H9 (cell line): ENCODE results near the gene TESK2. TPM values are rescaled to one million over a fixed set of nuclear protein-coding genes. Genes with fewer than 3 reads are reported as not detected.
A peak's percentile ranks its signal among the peaks of the same experiment; 100 is the strongest.

Source experiments
- DNase-seq: peaks from one replicate; pipeline ENCODE4 v3.0.0-alpha.2; 2017
- H2AFZ ChIP-seq: one replicate; pipeline ENCODE4 v1.6.1; 2013; ENCODE audit warnings: mild to moderate bottlenecking, low read length, control low read depth, moderate library complexity
- H2AK5ac ChIP-seq: 2 replicates; pipeline ENCODE4 v1.6.1; 2013; ENCODE audit warnings: low read length, control low read depth, mixed read lengths; ENCODE audit not compliant: insufficient read length
- H2BK120ac ChIP-seq: one replicate; pipeline ENCODE4 v1.6.1; 2013; ENCODE audit warnings: low read depth, mild to moderate bottlenecking, low read length, control low read depth, inconsistent platforms; ENCODE audit not compliant: poor library complexity, severe bottlenecking
- H2BK12ac ChIP-seq: 2 replicates; pipeline ENCODE4 v1.6.1; 2013; ENCODE audit warnings: low read length, control low read depth, mixed read lengths, low read depth; ENCODE audit not compliant: insufficient read length
- H2BK15ac ChIP-seq: 2 replicates; pipeline ENCODE4 v1.6.1; 2013; ENCODE audit warnings: low read depth, low read length, control low read depth
- H2BK20ac ChIP-seq: one replicate; pipeline ENCODE4 v1.6.1; 2013; ENCODE audit warnings: low read depth, mild to moderate bottlenecking, low read length, control low read depth, inconsistent platforms; ENCODE audit not compliant: poor library complexity, severe bottlenecking
- H2BK5ac ChIP-seq: 2 replicates; pipeline ENCODE4 v1.6.1; 2013; ENCODE audit warnings: low read length, control low read depth, mixed read lengths; ENCODE audit not compliant: insufficient read length
- H3K14ac ChIP-seq: 2 replicates; pipeline ENCODE4 v1.6.1; 2013; ENCODE audit warnings: low read length, control low read depth; ENCODE audit not compliant: insufficient read depth
- H3K18ac ChIP-seq: 2 replicates; pipeline ENCODE4 v1.6.1; 2013; ENCODE audit warnings: low read depth, mild to moderate bottlenecking, mixed read lengths, low read length, control low read depth; ENCODE audit not compliant: insufficient read length
- H3K23ac ChIP-seq: 2 replicates; pipeline ENCODE4 v1.6.1; 2013; ENCODE audit warnings: low read length, control low read depth, mixed read lengths, low read depth; ENCODE audit not compliant: insufficient read length
- H3K23me2 ChIP-seq: 2 replicates; pipeline ENCODE4 v1.6.1; 2013; ENCODE audit warnings: low read depth, mild to moderate bottlenecking, mixed read lengths, low read length, control low read depth; ENCODE audit not compliant: insufficient read length, poor library complexity, severe bottlenecking
- H3K27ac ChIP-seq: 2 replicates; pipeline ENCODE4 v1.5.1; 2013; ENCODE audit warnings: low read length, control low read depth, mixed read lengths, low read depth; ENCODE audit not compliant: insufficient read length
- H3K27me3 ChIP-seq: 2 replicates; pipeline ENCODE4 v1.6.1; 2013; ENCODE audit warnings: low read length, control low read depth, inconsistent platforms; ENCODE audit not compliant: insufficient read depth
- H3K4ac ChIP-seq: 2 replicates; pipeline ENCODE4 v1.6.1; 2013; ENCODE audit warnings: low read depth, mild to moderate bottlenecking, control low read depth, inconsistent platforms, low read length, moderate library complexity
- H3K4me1 ChIP-seq: 2 replicates; pipeline ENCODE4 v1.6.1; 2013; ENCODE audit warnings: low read length, control low read depth, inconsistent platforms; ENCODE audit not compliant: insufficient read depth
- H3K4me2 ChIP-seq: 2 replicates; pipeline ENCODE4 v1.6.1; 2013; ENCODE audit warnings: low read length, control low read depth, mixed read lengths; ENCODE audit not compliant: insufficient read length, insufficient read depth
- H3K56ac ChIP-seq: 2 replicates; pipeline ENCODE4 v1.6.1; 2013; ENCODE audit warnings: low read depth, mild to moderate bottlenecking, mixed read lengths, low read length, control low read depth; ENCODE audit not compliant: insufficient read length
- H3K79me1 ChIP-seq: 2 replicates; pipeline ENCODE4 v1.6.1; 2013; ENCODE audit warnings: low read depth, mild to moderate bottlenecking, moderate library complexity, low read length, control low read depth, inconsistent platforms; ENCODE audit not compliant: insufficient read depth, poor library complexity, severe bottlenecking
- H3K79me2 ChIP-seq: 2 replicates; pipeline ENCODE4 v1.6.1; 2013; ENCODE audit warnings: low read length, control low read depth, inconsistent platforms; ENCODE audit not compliant: insufficient read depth
- H3K9ac ChIP-seq: 2 replicates; pipeline ENCODE4 v1.6.1; 2013; ENCODE audit warnings: low read length, control low read depth, mixed read lengths; ENCODE audit not compliant: insufficient read length; ENCODE audit errors: extremely low read depth
- H3K9me3 ChIP-seq: one replicate; pipeline ENCODE4 v1.6.1; 2013; ENCODE audit warnings: low read depth, low read length, inconsistent platforms; ENCODE audit not compliant: control insufficient read depth
- H3T11ph ChIP-seq: one replicate; pipeline ENCODE4 v1.6.1; 2013; ENCODE audit warnings: mild to moderate bottlenecking, low read length, control low read depth, inconsistent platforms
- H4K20me1 ChIP-seq: one replicate; pipeline ENCODE4 v1.6.1; 2013; ENCODE audit not compliant: control insufficient read depth, insufficient read length, insufficient read depth
- H4K5ac ChIP-seq: 2 replicates; pipeline ENCODE4 v1.6.1; 2013; ENCODE audit warnings: low read depth, mild to moderate bottlenecking, mixed read lengths, low read length, control low read depth; ENCODE audit not compliant: insufficient read length
- H4K8ac ChIP-seq: replicated peaks from 2 replicates; pipeline ENCODE4 v1.6.1; 2013; ENCODE audit warnings: low read length, control low read depth, mixed read lengths, low read depth; ENCODE audit not compliant: insufficient read length
- H4K91ac ChIP-seq: 2 replicates; pipeline ENCODE4 v1.6.1; 2013; ENCODE audit warnings: low read depth, mild to moderate bottlenecking, moderate library complexity, mixed read lengths, low read length, control low read depth; ENCODE audit not compliant: insufficient read length
- H3K27ac Mint-ChIP-seq, 3 experiments: 2 replicates in 2 of 3; 3 replicates in 1 of 3; pipeline ENCODE4 v1.8.0; 2020 to 2021; ENCODE audit warnings: mixed read lengths in 3 of 3, mild to moderate bottlenecking in 1 of 3, moderate library complexity in 1 of 3
- H3K27me3 Mint-ChIP-seq: 2 replicates; pipeline ENCODE4 v1.8.0; 2021; ENCODE audit warnings: low read depth, mild to moderate bottlenecking, moderate library complexity, mixed read lengths
- H3K36me3 Mint-ChIP-seq, 3 experiments: 2 replicates in 2 of 3; 3 replicates in 1 of 3; pipeline ENCODE4 v1.8.0; 2020 to 2021; ENCODE audit warnings: low read depth in 3 of 3, mixed read lengths in 3 of 3; ENCODE audit not compliant: insufficient read depth in 1 of 3
- H3K4me1 Mint-ChIP-seq, 2 experiments: 2 replicates each; pipeline ENCODE4 v1.8.0; 2020; ENCODE audit warnings: mixed read lengths in 2 of 2
- H3K4me3 Mint-ChIP-seq, 2 experiments: 2 replicates in 1 of 2; 3 replicates in 1 of 2; pipeline ENCODE4 v1.8.0; 2020 to 2021; ENCODE audit warnings: mild to moderate bottlenecking in 2 of 2, mixed read lengths in 2 of 2, moderate library complexity in 1 of 2
- H3K9me3 Mint-ChIP-seq, 2 experiments: 2 replicates in 1 of 2; 3 replicates in 1 of 2; pipeline ENCODE4 v1.8.0; 2020; ENCODE audit warnings: mild to moderate bottlenecking in 2 of 2, mixed read lengths in 2 of 2, moderate library complexity in 1 of 2
- WGBS: extraction: QIAGEN DNeasy Blood & Tissue Kit; methylation state at CpG from one replicate; pipeline ENCODE4 v1.1.7; 2013; ENCODE audit warnings: missing lambda C conversion rate, low lambda C conversion rate, mixed read lengths; ENCODE audit not compliant: insufficient read length; ENCODE audit errors: extremely low coverage; 5-methylcytosine and 5-hydroxymethylcytosine counted together
- total RNA-seq: library from RNA; stranded (reverse); gene quantifications from 2 replicates; pipeline ENCODE4 v1.2.1, GENCODE V29; 2021
- TF ChIP-seq, protein P1 (sequence below): fragments of 200-600 bp; sonication (generic); conservative IDR thresholded peaks from 3 replicates; pipeline ENCODE4 v1.8.0; 2021; ENCODE audit warnings: antibody characterized with exemption, mild to moderate bottlenecking

The TESK2 gene
- total RNA-seq, 1 experiment from 2014 or later = 7.2 TPM

DNA sequence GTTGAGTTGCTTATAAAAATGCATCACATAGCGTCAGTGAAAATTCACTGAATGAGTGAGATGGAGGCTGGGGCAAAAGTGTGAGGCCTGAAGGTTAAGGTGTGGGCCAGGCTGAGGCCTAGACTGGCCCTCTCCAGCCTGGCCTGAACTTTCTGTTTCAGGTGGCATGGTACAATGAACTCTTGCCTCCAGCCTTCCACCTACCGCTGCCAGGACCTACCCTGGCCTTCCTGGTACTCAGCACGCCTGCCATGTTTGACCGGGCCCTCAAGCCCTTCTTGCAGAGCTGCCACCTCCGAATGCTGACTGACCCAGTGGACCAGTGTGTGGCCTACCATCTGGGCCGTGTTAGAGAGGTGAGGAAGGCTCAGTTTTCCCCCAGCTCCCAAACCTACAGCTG is 16.2 kb upstream of the TESK2 start:
- no peak overlapping the region for H2BK20ac ChIP-seq
- Mint-ChIP-seq H3K36me3 (peaks cover 22 to 43% (median 29%) of the 10 kb centered on the region in 3 experiments; a peak in 6 of 7 replicates), H3K4me3 (no peak overlapping the region), H3K9me3 (no peaks in the 10 kb centered on the region), H3K4me1 (no peaks in the 10 kb centered on the region), H3K27me3 (no peaks in the 10 kb centered on the region; the same call in 1 of the 2 replicates), H3K27ac (peak overlapping the region in 1 of 3 experiments; percentile 50; a peak in 2 of 7 replicates)
- H3K79me1 ChIP-seq = no peaks in the 10 kb centered on the region
- no peaks in the 10 kb centered on the region for H3K27me3 ChIP-seq
- no peak overlapping the region for H2BK12ac ChIP-seq
- no peak overlapping the region for H3K56ac ChIP-seq
- TF ChIP-seq, protein P1, sequence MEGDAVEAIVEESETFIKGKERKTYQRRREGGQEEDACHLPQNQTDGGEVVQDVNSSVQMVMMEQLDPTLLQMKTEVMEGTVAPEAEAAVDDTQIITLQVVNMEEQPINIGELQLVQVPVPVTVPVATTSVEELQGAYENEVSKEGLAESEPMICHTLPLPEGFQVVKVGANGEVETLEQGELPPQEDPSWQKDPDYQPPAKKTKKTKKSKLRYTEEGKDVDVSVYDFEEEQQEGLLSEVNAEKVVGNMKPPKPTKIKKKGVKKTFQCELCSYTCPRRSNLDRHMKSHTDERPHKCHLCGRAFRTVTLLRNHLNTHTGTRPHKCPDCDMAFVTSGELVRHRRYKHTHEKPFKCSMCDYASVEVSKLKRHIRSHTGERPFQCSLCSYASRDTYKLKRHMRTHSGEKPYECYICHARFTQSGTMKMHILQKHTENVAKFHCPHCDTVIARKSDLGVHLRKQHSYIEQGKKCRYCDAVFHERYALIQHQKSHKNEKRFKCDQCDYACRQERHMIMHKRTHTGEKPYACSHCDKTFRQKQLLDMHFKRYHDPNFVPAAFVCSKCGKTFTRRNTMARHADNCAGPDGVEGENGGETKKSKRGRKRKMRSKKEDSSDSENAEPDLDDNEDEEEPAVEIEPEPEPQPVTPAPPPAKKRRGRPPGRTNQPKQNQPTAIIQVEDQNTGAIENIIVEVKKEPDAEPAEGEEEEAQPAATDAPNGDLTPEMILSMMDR = no peak
- no peak overlapping the region for H3K4me2 ChIP-seq
- no peak overlapping the region for H2BK5ac ChIP-seq
- no peak for DNase-seq
- H3K14ac ChIP-seq = no peak overlapping the region
- H3K9me3 ChIP-seq = no peaks in the 10 kb centered on the region
- no CpG with 5 or more reads among the region's 6 CpGs for WGBS
- no peaks in the 10 kb centered on the region for H3K4me1 ChIP-seq
- H3K18ac ChIP-seq = no peak overlapping the region
- H2BK15ac ChIP-seq = no peak overlapping the region
- no peak overlapping the region for H3K27ac ChIP-seq
- no peaks in the 10 kb centered on the region for H3K23me2 ChIP-seq
- H4K91ac ChIP-seq = no peak overlapping the region
- H3K4ac ChIP-seq = no peak overlapping the region
- no peak overlapping the region for H4K5ac ChIP-seq
- H2BK120ac ChIP-seq = no peak overlapping the region
- H4K20me1 ChIP-seq = peaks cover 5% of the 10 kb centered on the region
- no peak overlapping the region for H3K9ac ChIP-seq
- H2AFZ ChIP-seq = no peak overlapping the region
- no peaks in the 10 kb centered on the region for H3K79me2 ChIP-seq
- no peak overlapping the region for H4K8ac ChIP-seq
- no peak overlapping the region for H3K23ac ChIP-seq
- H3T11ph ChIP-seq = no peak overlapping the region
- no peak overlapping the region for H2AK5ac ChIP-seq
